Measurements from ENCODE around the gene ARSK. TPM values are rescaled to one million over a fixed set of nuclear protein-coding genes. Genes with fewer than 3 reads are reported as not detected.
A peak's percentile ranks its signal among the peaks of the same experiment; 100 is the strongest.

The ARSK gene
- total RNA-seq, 2 donors from 2014 or later = 2.9 to 3.4 TPM

GRCh38 chr5:95533761-95534160 is 21.1 kb upstream of the ARSK start:
- ATAC-seq = no peak
- no peak for DNase-seq (ENCODE audit: low spot score)
- Mint-ChIP-seq H3K9me3 (no peaks in the 10 kb centered on the region), H3K27ac (no peak overlapping the region), H3K27me3 (no peaks in the 10 kb centered on the region), H3K4me1 (ENCODE audit: low read depth in 2 of 2) (peaks cover 8 to 9% of the 10 kb centered on the region in 2 donors), H3K36me3 (peaks cover 24% of the 10 kb centered on the region), H3K4me3 (no peak overlapping the region)

GRCh38 chr5:95537501-95537900 is 17.4 kb upstream of the ARSK start:
- no peaks in the 10 kb centered on the region for H3K9me3 Mint-ChIP-seq
- no peak overlapping the region for H3K4me3 Mint-ChIP-seq
- no peaks in the 10 kb centered on the region for H3K27me3 Mint-ChIP-seq
- H3K36me3 Mint-ChIP-seq = peaks cover 26% of the 10 kb centered on the region
- H3K27ac Mint-ChIP-seq = no peak overlapping the region
- DNase-seq (ENCODE audit: low spot score) (no peak), ATAC-seq (no peak)
- H3K4me1 Mint-ChIP-seq (ENCODE audit: low read depth in 2 of 2) = peaks cover 8 to 9% of the 10 kb centered on the region in 2 donors

- H3K4me1 Mint-ChIP-seq (ENCODE audit: low read depth in 2 of 2) = no peaks in the 10 kb centered on the region
- ATAC-seq = no peak
These were observed 11.7 kb upstream of the ARSK start for GRCh38 chr5:95543017-95543705.

GRCh38 chr5:95549030-95549429 is 5.9 kb upstream of the ARSK start:
- DNase-seq (ENCODE audit: low spot score) = no peak
- peaks cover 16 to 33% of the 10 kb centered on the region in 2 donors for H3K4me1 Mint-ChIP-seq (ENCODE audit: low read depth in 2 of 2)
- no peaks in the 10 kb centered on the region for H3K9me3 Mint-ChIP-seq
- no peak for ATAC-seq
- H3K36me3 Mint-ChIP-seq = peaks cover 15% of the 10 kb centered on the region
- no peak overlapping the region for H3K27ac Mint-ChIP-seq
- no peaks in the 10 kb centered on the region for H3K27me3 Mint-ChIP-seq
- no peak overlapping the region for H3K4me3 Mint-ChIP-seq

More at GRCh38 chr5:95543017-95543705, 11.7 kb upstream of the ARSK start:
- Mint-ChIP-seq H3K4me3 (no peak overlapping the region), H3K36me3 (peaks cover 11% of the 10 kb centered on the region), H3K9me3 (no peaks in the 10 kb centered on the region), H3K27ac (peak overlapping the region in 1 of 2 donors; percentile 32), H3K27me3 (no peaks in the 10 kb centered on the region)
- no peak for DNase-seq (ENCODE audit: low spot score)

- DNase-seq (ENCODE audit: low spot score) (no peak), ATAC-seq (peak in 1 of 2 donors; percentile 32)
- Mint-ChIP-seq H3K36me3 (peaks cover 6% of the 10 kb centered on the region), H3K4me3 (peak overlapping the region; percentile 98), H3K27me3 (no peaks in the 10 kb centered on the region), H3K9me3 (no peaks in the 10 kb centered on the region), H3K4me1 (ENCODE audit: low read depth in 2 of 2) (peaks cover 30 to 41% of the 10 kb centered on the region in 2 donors), H3K27ac (peak overlapping the region; percentile 92 to 94)
These were observed 612 bp upstream of the ARSK start for GRCh38 chr5:95554331-95554646.

- ATAC-seq (no peak), DNase-seq (ENCODE audit: low spot score) (no peak)
- H3K4me1 Mint-ChIP-seq (ENCODE audit: low read depth in 2 of 2) = peaks cover 30 to 33% of the 10 kb centered on the region in 2 donors
- no peaks in the 10 kb centered on the region for H3K27me3 Mint-ChIP-seq
- no peaks in the 10 kb centered on the region for H3K9me3 Mint-ChIP-seq
- peaks cover 4% of the 10 kb centered on the region for H3K36me3 Mint-ChIP-seq
- H3K27ac Mint-ChIP-seq = peak overlapping the region; percentile 92 to 94
- peak overlapping the region; percentile 98 for H3K4me3 Mint-ChIP-seq
These were observed 652 bp downstream of the ARSK start for GRCh38 chr5:95555553-95555952.

- no peak overlapping the region for H3K27ac Mint-ChIP-seq
- H3K36me3 Mint-ChIP-seq = no peaks in the 10 kb centered on the region
- H3K4me3 Mint-ChIP-seq = no peak overlapping the region
- no peaks in the 10 kb centered on the region for H3K27me3 Mint-ChIP-seq
- H3K4me1 Mint-ChIP-seq (ENCODE audit: low read depth in 2 of 2) = peaks cover 18 to 21% of the 10 kb centered on the region in 2 donors
- no peak for ATAC-seq
- DNase-seq (ENCODE audit: low spot score) = no peak
- no peaks in the 10 kb centered on the region for H3K9me3 Mint-ChIP-seq
These were observed 2.9 kb downstream of the ARSK start for GRCh38 chr5:95557841-95558240.

- DNase-seq (ENCODE audit: low spot score) (no peak), ATAC-seq (no peak)
- H3K4me1 Mint-ChIP-seq (ENCODE audit: low read depth in 2 of 2) = no peaks in the 10 kb centered on the region
- H3K4me3 Mint-ChIP-seq = no peak overlapping the region
- H3K27me3 Mint-ChIP-seq = no peaks in the 10 kb centered on the region
- no peak overlapping the region for H3K27ac Mint-ChIP-seq
- no peaks in the 10 kb centered on the region for H3K36me3 Mint-ChIP-seq
- no peaks in the 10 kb centered on the region for H3K9me3 Mint-ChIP-seq
These were observed 7.4 kb downstream of the ARSK start for GRCh38 chr5:95562282-95562681.

GRCh38 chr5:95563367-95563766 is 8.5 kb downstream of the ARSK start:
- no peak for DNase-seq (ENCODE audit: low spot score)
- H3K27me3 Mint-ChIP-seq = no peaks in the 10 kb centered on the region

GRCh38 chr5:95564450-95564849 is 9.5 kb downstream of the ARSK start:
- DNase-seq (ENCODE audit: low spot score) = no peak
- H3K4me3 Mint-ChIP-seq = no peak overlapping the region
- H3K27ac Mint-ChIP-seq = no peak overlapping the region
- no peaks in the 10 kb centered on the region for H3K27me3 Mint-ChIP-seq
- ATAC-seq = no peak
- no peaks in the 10 kb centered on the region for H3K36me3 Mint-ChIP-seq
- H3K4me1 Mint-ChIP-seq (ENCODE audit: low read depth in 2 of 2) = no peaks in the 10 kb centered on the region
- no peaks in the 10 kb centered on the region for H3K9me3 Mint-ChIP-seq

More at GRCh38 chr5:95563367-95563766, 8.5 kb downstream of the ARSK start:
- Mint-ChIP-seq H3K4me1 (ENCODE audit: low read depth in 2 of 2) (no peaks in the 10 kb centered on the region), H3K9me3 (no peaks in the 10 kb centered on the region), H3K36me3 (no peaks in the 10 kb centered on the region), H3K4me3 (no peak overlapping the region), H3K27ac (no peak overlapping the region)
- no peak for ATAC-seq

- H3K4me1 Mint-ChIP-seq (ENCODE audit: low read depth in 2 of 2) = no peaks in the 10 kb centered on the region
- no peak overlapping the region for H3K27ac Mint-ChIP-seq
- H3K27me3 Mint-ChIP-seq = no peaks in the 10 kb centered on the region
- H3K36me3 Mint-ChIP-seq = peaks cover 7% of the 10 kb centered on the region
- no peaks in the 10 kb centered on the region for H3K9me3 Mint-ChIP-seq
- H3K4me3 Mint-ChIP-seq = no peak overlapping the region
- DNase-seq (ENCODE audit: low spot score) (no peak), ATAC-seq (no peak)
These were observed 10.5 kb downstream of the ARSK start for GRCh38 chr5:95565280-95565920.

- H3K4me3 Mint-ChIP-seq = no peak overlapping the region
These were observed 17.1 kb downstream of the ARSK start for GRCh38 chr5:95572016-95572415.

GRCh38 chr5:95581576-95581975 is 26.7 kb downstream of the ARSK start:
- Mint-ChIP-seq H3K36me3 (no peaks in the 10 kb centered on the region), H3K27ac (no peak overlapping the region), H3K4me3 (no peak overlapping the region), H3K27me3 (no peaks in the 10 kb centered on the region), H3K9me3 (no peaks in the 10 kb centered on the region), H3K4me1 (ENCODE audit: low read depth in 2 of 2) (no peaks in the 10 kb centered on the region)
- ATAC-seq (no peak), DNase-seq (ENCODE audit: low spot score) (no peak)

More at GRCh38 chr5:95572016-95572415, 17.1 kb downstream of the ARSK start:
- Mint-ChIP-seq H3K36me3 (peaks cover 12% of the 10 kb centered on the region), H3K27me3 (no peaks in the 10 kb centered on the region), H3K4me1 (ENCODE audit: low read depth in 2 of 2) (no peaks in the 10 kb centered on the region), H3K9me3 (no peaks in the 10 kb centered on the region), H3K27ac (no peak overlapping the region)
- DNase-seq (ENCODE audit: low spot score) = no peak
- no peak for ATAC-seq

GRCh38 chr5:95583992-95584391 is 29.1 kb downstream of the ARSK start:
- no peaks in the 10 kb centered on the region for H3K4me1 Mint-ChIP-seq (ENCODE audit: low read depth in 2 of 2)
- no peak overlapping the region for H3K27ac Mint-ChIP-seq
- H3K27me3 Mint-ChIP-seq = no peaks in the 10 kb centered on the region
- no peaks in the 10 kb centered on the region for H3K36me3 Mint-ChIP-seq
- no peak for DNase-seq (ENCODE audit: low spot score)
- ATAC-seq = no peak
- H3K9me3 Mint-ChIP-seq = no peaks in the 10 kb centered on the region
- no peak overlapping the region for H3K4me3 Mint-ChIP-seq

Measured in natural killer cell treated with Interleukin-12 subunit alpha and Interleukin-12 subunit beta and Interleukin-15 and Interleukin-18, amount 100 ng/mL, for 72 hours (primary cell).